ENCODE measurements around the gene UBXN11. TPM values are rescaled to one million over a fixed set of nuclear protein-coding genes. Genes with fewer than 3 reads are reported as not detected.
A peak's percentile ranks its signal among the peaks of the same experiment; 100 is the strongest.

Gene UBXN11
- total RNA-seq, 4 donors from 2014 or later = 13.8 to 48.3 (median 19.7) TPM

GRCh38 chr1:26283871-26284596, 22.4 kb downstream of the UBXN11 start:
- 88 to 96% methylated on average over 8 to 9 of the region's 12 CpGs for WGBS, 2 donors
- TF ChIP-seq POLR2A (IDR thresholded peaks at IDR 0.05) = no peak
- TF ChIP-seq EP300 (IDR thresholded peaks at IDR 0.05) = no peak
- no peak for TF ChIP-seq CTCF (IDR thresholded peaks at IDR 0.05)
- DNase-seq (ENCODE audit: low spot score in 2 of 2) = no peak

DNA sequence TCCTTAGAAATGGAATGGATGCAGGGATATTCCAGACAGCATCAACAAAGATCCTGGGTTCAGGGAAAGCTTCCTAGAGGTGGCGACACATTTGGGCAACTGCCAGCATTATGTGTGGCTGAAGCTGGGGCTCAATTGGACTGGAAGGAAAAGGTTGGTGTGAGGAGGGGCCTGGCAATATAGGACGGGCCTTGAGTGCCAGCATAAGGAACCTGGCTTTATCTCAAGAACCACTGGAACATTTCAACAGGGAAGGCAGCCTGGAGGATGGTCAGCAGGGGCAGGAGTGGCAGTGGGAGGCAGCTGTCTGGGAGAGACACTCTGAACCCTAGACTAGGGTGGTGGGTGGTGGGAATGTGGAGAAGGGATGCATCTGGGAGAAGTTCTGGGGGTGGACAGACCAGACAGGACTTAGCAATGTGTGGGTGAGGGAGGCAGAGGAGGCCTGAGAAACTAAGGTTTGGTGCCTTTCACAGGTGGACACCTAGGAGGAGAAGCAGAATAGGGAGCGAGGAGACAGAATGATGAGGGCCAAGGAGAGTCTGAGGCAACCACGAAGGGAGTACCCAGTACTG, 23.1 kb downstream of the UBXN11 start:
- DNase-seq (ENCODE audit: low spot score in 2 of 2) = no peak
- 67 to 69% methylated on average over 4 of the region's 4 CpGs for WGBS, 2 donors
- TF ChIP-seq CTCF (IDR thresholded peaks at IDR 0.05) (no peak), POLR2A (IDR thresholded peaks at IDR 0.05) (no peak), EP300 (IDR thresholded peaks at IDR 0.05) (no peak)
- Histone ChIP-seq H3K4me1 (peaks cover 0 to 83% (median 52%) of the 10 kb centered on the region in 4 donors), H3K36me3 (peaks cover 0 to 8% (median 0%) of the 10 kb centered on the region in 3 donors), H3K4me3 (no peak overlapping the region), H3K27me3 (no peaks in the 10 kb centered on the region), H3K9me3 (no peaks in the 10 kb centered on the region), H3K27ac (peak overlapping the region in 3 of 4 donors; percentile 66 to 96 (median 72))

More at GRCh38 chr1:26283871-26284596, 22.4 kb downstream of the UBXN11 start:
- peaks cover 0 to 83% (median 49%) of the 10 kb centered on the region in 4 donors for H3K4me1 ChIP-seq
- no peaks in the 10 kb centered on the region for H3K27me3 ChIP-seq
- peaks cover 0 to 8% (median 0%) of the 10 kb centered on the region in 3 donors for H3K36me3 ChIP-seq
- H3K9me3 ChIP-seq = no peaks in the 10 kb centered on the region
- H3K4me3 ChIP-seq = no peak overlapping the region
- peak overlapping the region; percentile 6 to 96 (median 69) for H3K27ac ChIP-seq

- Histone ChIP-seq H3K4me3 (no peak overlapping the region), H3K4me1 (peaks cover 0 to 85% (median 56%) of the 10 kb centered on the region in 4 donors), H3K36me3 (peaks cover 0 to 9% (median 0%) of the 10 kb centered on the region in 3 donors), H3K9me3 (no peaks in the 10 kb centered on the region), H3K27me3 (no peaks in the 10 kb centered on the region), H3K27ac (peak overlapping the region in 3 of 4 donors; percentile 72 to 99 (median 96))
- TF ChIP-seq CTCF (IDR thresholded peaks at IDR 0.05) = no peak
- no peak for TF ChIP-seq POLR2A (IDR thresholded peaks at IDR 0.05)
- TF ChIP-seq EP300 (IDR thresholded peaks at IDR 0.05) = no peak
- DNase-seq (ENCODE audit: low spot score in 2 of 2) = no peak
- 70 to 76% methylated on average over 21 to 22 of the region's 22 CpGs for WGBS, 2 donors
These were observed 24.0 kb downstream of the UBXN11 start for GRCh38 chr1:26282401-26282918.

DNA sequence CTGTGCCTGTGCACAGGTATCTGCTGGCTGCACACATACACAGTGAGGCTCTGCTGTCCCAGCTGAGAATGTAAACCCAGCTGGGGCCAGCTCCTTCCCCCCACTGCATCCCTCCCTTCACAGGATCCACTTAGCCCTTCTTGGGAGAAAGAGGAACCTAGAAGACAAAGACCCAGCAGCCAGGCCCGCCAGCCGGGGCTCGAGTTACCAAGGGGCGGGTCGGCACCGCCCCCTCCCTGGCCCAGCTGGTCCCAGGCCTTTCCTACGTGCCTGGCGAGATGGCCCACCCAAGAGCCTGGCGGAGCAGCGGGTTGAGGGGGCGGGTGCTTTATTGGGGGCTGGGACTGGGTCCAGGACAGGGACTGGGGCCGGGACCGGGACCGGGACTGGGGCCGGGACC, 24.5 kb downstream of the UBXN11 start:
- Histone ChIP-seq H3K9me3 (no peaks in the 10 kb centered on the region), H3K4me3 (no peak overlapping the region), H3K27me3 (no peaks in the 10 kb centered on the region), H3K27ac (peak overlapping the region in 3 of 4 donors; percentile 96 to 99 (median 97)), H3K36me3 (peaks cover 0 to 14% (median 0%) of the 10 kb centered on the region in 3 donors), H3K4me1 (peaks cover 0 to 86% (median 59%) of the 10 kb centered on the region in 4 donors)
- WGBS, 2 donors = 7 to 35% methylated on average over 2 to 9 of the region's 15 CpGs
- no peak for TF ChIP-seq POLR2A (IDR thresholded peaks at IDR 0.05)
- no peak for TF ChIP-seq CTCF (IDR thresholded peaks at IDR 0.05)
- TF ChIP-seq EP300 (IDR thresholded peaks at IDR 0.05) = no peak
- DNase-seq (ENCODE audit: low spot score in 2 of 2) = no peak

All from tibial nerve (tissue), 4 donors.